NCI-H2227 treated with DMSO at 0.1 percent for 48 hours (cell line): Measurements from ENCODE around the gene SCYL1.

Source experiments
- DNase-seq: peaks from one replicate; lab custom pipeline; 2025; lab: John Stamatoyannopoulos, UW

SCYL1 gene

GRCh38 chr11:65585396-65586246 lies 60.7 kb downstream of the SCYL1 start:
- no peak for DNase-seq

DNA sequence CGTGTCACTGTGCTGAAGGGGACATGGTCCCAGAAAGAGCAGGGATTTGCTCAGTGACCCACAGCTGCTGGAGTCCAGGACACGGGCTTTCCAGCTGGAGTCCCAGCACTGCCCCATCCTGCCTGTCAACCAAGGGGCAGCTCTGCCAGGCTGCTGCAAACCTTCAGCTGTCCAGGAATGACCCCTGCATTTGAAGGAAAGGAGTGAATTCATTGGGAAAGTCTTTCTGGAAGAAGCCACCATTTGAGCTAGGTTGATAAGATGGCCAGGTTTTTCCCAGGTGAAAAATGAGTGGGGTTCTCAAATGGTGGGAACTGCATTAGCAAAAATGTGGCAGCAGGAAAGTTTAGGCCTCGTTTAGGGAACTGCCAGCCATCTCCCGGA lies 61.4 kb downstream of the SCYL1 start:
- DNase-seq, result no peak

DNA sequence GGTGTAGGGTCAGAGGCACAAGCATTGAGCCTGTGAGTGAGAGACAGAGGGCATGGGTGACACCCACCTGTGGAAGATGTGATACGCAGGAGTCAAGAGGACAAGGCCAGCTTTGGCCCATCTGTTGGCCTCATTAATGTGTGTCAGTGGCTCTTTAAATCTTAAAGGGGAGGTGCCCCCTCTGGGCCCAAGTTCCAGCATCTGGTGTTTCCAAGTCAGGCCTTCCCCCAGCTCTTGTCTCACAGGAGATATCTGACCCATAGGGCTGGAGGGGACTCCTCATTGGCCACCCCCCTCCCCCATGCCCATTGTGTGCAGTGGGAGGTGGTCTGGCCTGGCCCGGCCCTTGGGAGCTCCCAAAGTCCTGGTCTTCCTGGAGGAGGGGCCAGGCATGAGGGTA lies 61.8 kb downstream of the SCYL1 start:
- DNase-seq, result no peak
